Measurements from ENCODE around the gene SLC35A4. TPM values are rescaled to one million over a fixed set of nuclear protein-coding genes. Genes with fewer than 3 reads are reported as not detected.

Gene SLC35A4
- total RNA-seq, 1 donor from 2014 or later: 21.4 TPM

GRCh38 chr5:140570058-140570457 is 5.4 kb downstream of the SLC35A4 start:
- intact Hi-C loops (cut with DNase I): no loop called here
- Histone ChIP-seq H3K4me3 (no peak overlapping the region), H3K27me3 (no peaks in the 10 kb centered on the region), H3K36me3 (peaks cover 0 to 20% of the 10 kb centered on the region in 2 donors), H3K4me1 (peaks cover 32% of the 10 kb centered on the region), H3K9me3 (no peaks in the 10 kb centered on the region), H3K27ac (no peak overlapping the region)
- TF ChIP-seq, protein P1, sequence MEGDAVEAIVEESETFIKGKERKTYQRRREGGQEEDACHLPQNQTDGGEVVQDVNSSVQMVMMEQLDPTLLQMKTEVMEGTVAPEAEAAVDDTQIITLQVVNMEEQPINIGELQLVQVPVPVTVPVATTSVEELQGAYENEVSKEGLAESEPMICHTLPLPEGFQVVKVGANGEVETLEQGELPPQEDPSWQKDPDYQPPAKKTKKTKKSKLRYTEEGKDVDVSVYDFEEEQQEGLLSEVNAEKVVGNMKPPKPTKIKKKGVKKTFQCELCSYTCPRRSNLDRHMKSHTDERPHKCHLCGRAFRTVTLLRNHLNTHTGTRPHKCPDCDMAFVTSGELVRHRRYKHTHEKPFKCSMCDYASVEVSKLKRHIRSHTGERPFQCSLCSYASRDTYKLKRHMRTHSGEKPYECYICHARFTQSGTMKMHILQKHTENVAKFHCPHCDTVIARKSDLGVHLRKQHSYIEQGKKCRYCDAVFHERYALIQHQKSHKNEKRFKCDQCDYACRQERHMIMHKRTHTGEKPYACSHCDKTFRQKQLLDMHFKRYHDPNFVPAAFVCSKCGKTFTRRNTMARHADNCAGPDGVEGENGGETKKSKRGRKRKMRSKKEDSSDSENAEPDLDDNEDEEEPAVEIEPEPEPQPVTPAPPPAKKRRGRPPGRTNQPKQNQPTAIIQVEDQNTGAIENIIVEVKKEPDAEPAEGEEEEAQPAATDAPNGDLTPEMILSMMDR (IDR thresholded peaks at IDR 0.05): no peak
- TF ChIP-seq POLR2A (IDR thresholded peaks at IDR 0.05) (no peak), POLR2AphosphoS5 (IDR thresholded peaks at IDR 0.05; ENCODE audit: insufficient read depth in 1 of 2, low read depth in 1 of 2) (no peak)
- no peak for DNase-seq (ENCODE audit: extremely low spot score in 2 of 2)

GRCh38 chr5:140570488-140570887 is 5.9 kb downstream of the SLC35A4 start:
- Histone ChIP-seq H3K27me3 (no peaks in the 10 kb centered on the region), H3K27ac (no peak overlapping the region), H3K4me1 (peaks cover 28% of the 10 kb centered on the region), H3K36me3 (peaks cover 0 to 20% of the 10 kb centered on the region in 2 donors), H3K4me3 (no peak overlapping the region), H3K9me3 (no peaks in the 10 kb centered on the region)
- no peak for DNase-seq (ENCODE audit: extremely low spot score in 2 of 2)
- TF ChIP-seq POLR2AphosphoS5 (IDR thresholded peaks at IDR 0.05; ENCODE audit: insufficient read depth in 1 of 2, low read depth in 1 of 2) (no peak), POLR2A (IDR thresholded peaks at IDR 0.05) (no peak)
- TF ChIP-seq, protein P1 (IDR thresholded peaks at IDR 0.05): no peak
- intact Hi-C loops (cut with DNase I): no loop called here

GRCh38 chr5:140571105-140571504 is 6.5 kb downstream of the SLC35A4 start:
- peaks cover 21% of the 10 kb centered on the region for H3K4me1 ChIP-seq
- peaks cover 0 to 20% of the 10 kb centered on the region in 2 donors for H3K36me3 ChIP-seq
- no peaks in the 10 kb centered on the region for H3K27me3 ChIP-seq
- intact Hi-C loops (cut with DNase I): no loop called here
- no peak for DNase-seq (ENCODE audit: extremely low spot score in 2 of 2)
- TF ChIP-seq, protein P1 (IDR thresholded peaks at IDR 0.05): no peak
- TF ChIP-seq POLR2A (IDR thresholded peaks at IDR 0.05) (no peak), POLR2AphosphoS5 (IDR thresholded peaks at IDR 0.05; ENCODE audit: insufficient read depth in 1 of 2, low read depth in 1 of 2) (no peak)
- no peak overlapping the region for H3K27ac ChIP-seq
- H3K9me3 ChIP-seq: no peaks in the 10 kb centered on the region
- no peak overlapping the region for H3K4me3 ChIP-seq

- DNase-seq (ENCODE audit: extremely low spot score in 2 of 2): peak in 1 of 2 donors; percentile 88
- Histone ChIP-seq H3K9me3 (no peaks in the 10 kb centered on the region), H3K36me3 (peaks cover 0 to 6% of the 10 kb centered on the region in 2 donors), H3K4me3 (no peak overlapping the region), H3K27me3 (no peaks in the 10 kb centered on the region), H3K4me1 (peaks cover 1% of the 10 kb centered on the region), H3K27ac (no peak overlapping the region)
- intact Hi-C loops (cut with DNase I): no loop called here
- TF ChIP-seq POLR2AphosphoS5 (IDR thresholded peaks at IDR 0.05; ENCODE audit: insufficient read depth in 1 of 2, low read depth in 1 of 2): no peak
- TF ChIP-seq, protein P1 (IDR thresholded peaks at IDR 0.05): no peak
- TF ChIP-seq POLR2A (IDR thresholded peaks at IDR 0.05): no peak
Measured at GRCh38 chr5:140573683-140574082, 9.1 kb downstream of the SLC35A4 start.

- DNase-seq (ENCODE audit: extremely low spot score in 2 of 2): no peak
- TF ChIP-seq POLR2AphosphoS5 (IDR thresholded peaks at IDR 0.05; ENCODE audit: insufficient read depth in 1 of 2, low read depth in 1 of 2) (no peak), POLR2A (IDR thresholded peaks at IDR 0.05) (no peak)
- TF ChIP-seq, protein P1 (IDR thresholded peaks at IDR 0.05): no peak
- Histone ChIP-seq H3K4me1 (no peaks in the 10 kb centered on the region), H3K4me3 (no peak overlapping the region), H3K9me3 (no peaks in the 10 kb centered on the region), H3K36me3 (peaks cover 0 to 3% of the 10 kb centered on the region in 2 donors), H3K27ac (no peak overlapping the region), H3K27me3 (no peaks in the 10 kb centered on the region)
- intact Hi-C loops (cut with DNase I): no loop called here
Measured at GRCh38 chr5:140574165-140574564, 9.5 kb downstream of the SLC35A4 start.
